ENCODE measurements around the gene ASTN1.

Gene ASTN1

GRCh38 chr1:177209357-177209756, 44.8 kb upstream of the ASTN1 start (continued):
- no peak for TF ChIP-seq PRDM4 (tag by site-specific recombination; IDR thresholded peaks at IDR 0.05)
- peak; percentile 82 for TF ChIP-seq ZFP69B (tag by site-specific recombination; IDR thresholded peaks at IDR 0.05)
- no peak for TF ChIP-seq ZBTB20 (tag by site-specific recombination; IDR thresholded peaks at IDR 0.05)
- TF ChIP-seq ELK4 (IDR thresholded peaks at IDR 0.05; ENCODE audit: borderline replicate concordance, low read depth, low read length) = no peak
- no peak for TF ChIP-seq AEBP2 (tag by site-specific recombination; IDR thresholded peaks at IDR 0.05; ENCODE audit: borderline replicate concordance)
- no peak for TF ChIP-seq ZXDB (tag by site-specific recombination; IDR thresholded peaks at IDR 0.05)
- TF ChIP-seq ZNF280C (tag by site-specific recombination; IDR thresholded peaks at IDR 0.05) = no peak
- TF ChIP-seq GLI2 (tag by site-specific recombination; IDR thresholded peaks at IDR 0.05; ENCODE audit: borderline replicate concordance, low read depth) = no peak; the same call in 1 of the 2 replicates
- peak; percentile 86 for TF ChIP-seq ZNF600 (tag by site-specific recombination; IDR thresholded peaks at IDR 0.05)
- TF ChIP-seq ZNF530 (tag by site-specific recombination; IDR thresholded peaks at IDR 0.05; ENCODE audit: low read depth) = no peak
- TF ChIP-seq ZNF404 (tag by site-specific recombination; IDR thresholded peaks at IDR 0.05) = no peak
- peak; percentile 64; the same call in 1 of the 2 replicates for TF ChIP-seq ZFP37 (tag by site-specific recombination; IDR thresholded peaks at IDR 0.05)
- no peak for TF ChIP-seq ZNF623 (tag by site-specific recombination; IDR thresholded peaks at IDR 0.05)
- peak; percentile 87 for TF ChIP-seq WT1 (tag by site-specific recombination; IDR thresholded peaks at IDR 0.05)
- TF ChIP-seq ZNF48 (tag by site-specific recombination; IDR thresholded peaks at IDR 0.05) = no peak
- no peak for TF ChIP-seq ZNF174 (tag by site-specific recombination; IDR thresholded peaks at IDR 0.05)
- TF ChIP-seq ZNF433 (tag by site-specific recombination; IDR thresholded peaks at IDR 0.05; ENCODE audit: low read depth) = no peak
- peak; percentile 97 for TF ChIP-seq MEIS1 (CRISPR knock-in tag; IDR thresholded peaks at IDR 0.05; ENCODE audit: borderline replicate concordance)
- TF ChIP-seq ZNF18 (tag by site-specific recombination; IDR thresholded peaks at IDR 0.05) = peak; percentile 29; the same call in 1 of the 2 replicates
- no peak for TF ChIP-seq ZNF830 (tag by site-specific recombination; IDR thresholded peaks at IDR 0.05; ENCODE audit: low read depth)
- TF ChIP-seq PRDM6 (tag by site-specific recombination; IDR thresholded peaks at IDR 0.05) = no peak
- no peak for TF ChIP-seq ZSCAN23 (tag by site-specific recombination; IDR thresholded peaks at IDR 0.05)
- no peak for TF ChIP-seq TCF7L2 (IDR thresholded peaks at IDR 0.05; ENCODE audit: borderline replicate concordance, low read depth, low read length)
- TF ChIP-seq ZNF10 (tag by site-specific recombination; IDR thresholded peaks at IDR 0.05) = no peak
- peak; percentile 35; the same call in 1 of the 2 replicates for TF ChIP-seq ZNF341 (tag by site-specific recombination; IDR thresholded peaks at IDR 0.05; ENCODE audit: low read depth)
- TF ChIP-seq HOXD13 (CRISPR knock-in tag; IDR thresholded peaks at IDR 0.05; ENCODE audit: borderline replicate concordance) = no peak
- TF ChIP-seq PBX3 (CRISPR knock-in tag; IDR thresholded peaks at IDR 0.05) = no peak
- 0 out of 2 replicates have a peak, but pooled peaks have one; percentile 28 for TF ChIP-seq MZF1 (tag by site-specific recombination; IDR thresholded peaks at IDR 0.05; ENCODE audit: borderline replicate concordance)
- no peak for TF ChIP-seq ZNF473 (tag by site-specific recombination; IDR thresholded peaks at IDR 0.05)
- peak; percentile 80 for TF ChIP-seq IKZF3 (tag by site-specific recombination; IDR thresholded peaks at IDR 0.05)
